CD14-positive monocyte (primary cell): ENCODE results near the gene HM13. TPM values are rescaled to one million over a fixed set of nuclear protein-coding genes. Genes with fewer than 3 reads are reported as not detected.

Experiments
- DNase-seq, 3 donors: peaks; one replicate each; pipeline ENCODE4 v3.0.0-alpha.2; 2011 to 2022
- H2AFZ ChIP-seq: 2 replicates; pipeline ENCODE4 v1.6.0; 2012; ENCODE audit warnings: mild to moderate bottlenecking, low read depth, low read length, inconsistent platforms; ENCODE audit not compliant: insufficient read depth, poor library complexity, severe bottlenecking
- H3K27ac ChIP-seq, 2 donors: 1 replicate in 1 of 2; 2 replicates in 1 of 2; pipeline ENCODE4 v1.5.1; 2012 to 2013; ENCODE audit warnings: low read length in 2 of 2, control low read depth in 1 of 2, inconsistent platforms in 1 of 2, low read depth in 1 of 2, mild to moderate bottlenecking in 1 of 2
- H3K27me3 ChIP-seq, 2 donors: one replicate each; pipeline versions ENCODE4 v1.6.0 to v1.6.1; 2011 to 2013; ENCODE audit warnings: low read length in 2 of 2; ENCODE audit not compliant: control insufficient read depth in 2 of 2, insufficient read depth in 2 of 2
- H3K36me3 ChIP-seq, 2 donors: replicated peaks in 1 of 2; 1 replicate in 1 of 2; 2 replicates in 1 of 2; pipeline versions ENCODE4 v1.5.1 to v1.6.1; 2012 to 2013; ENCODE audit warnings: low read length in 2 of 2, control low read depth in 1 of 2, inconsistent platforms in 1 of 2, mild to moderate bottlenecking in 1 of 2; ENCODE audit not compliant: insufficient read depth in 2 of 2, control insufficient read depth in 1 of 2
- H3K4me1 ChIP-seq, 2 donors: 1 replicate in 1 of 2; 2 replicates in 1 of 2; pipeline versions ENCODE4 v1.5.1 to v1.6.1; 2012 to 2013; ENCODE audit warnings: low read length in 2 of 2, control low read depth in 1 of 2, inconsistent platforms in 1 of 2, mild to moderate bottlenecking in 1 of 2, moderate library complexity in 1 of 2; ENCODE audit not compliant: insufficient read depth in 2 of 2, control insufficient read depth in 1 of 2
- H3K4me2 ChIP-seq: replicated peaks from 2 replicates; pipeline ENCODE3; 2012; ENCODE audit warnings: low read length, moderate library complexity, mild to moderate bottlenecking; ENCODE audit not compliant: poor library complexity, severe bottlenecking; ENCODE audit errors: extremely low read depth
- H3K4me3 ChIP-seq, 3 experiments: fragments of 200-600 bp in 1 of 3; sonication (generic) in 1 of 3; replicated peaks in 1 of 3; 1 replicate in 2 of 3; 2 replicates in 1 of 3; pipeline ENCODE4 v1.5.1; 2011 to 2013; ENCODE audit warnings: low read length in 3 of 3, mild to moderate bottlenecking in 3 of 3, control low read depth in 2 of 3, low read depth in 2 of 3, inconsistent platforms in 1 of 3, moderate library complexity in 1 of 3
- H3K79me2 ChIP-seq: 2 replicates; pipeline ENCODE4 v1.6.0; 2012; ENCODE audit warnings: mild to moderate bottlenecking, control low read depth, inconsistent platforms, low read length, moderate library complexity; ENCODE audit not compliant: insufficient read depth
- H3K9ac ChIP-seq: 2 replicates; pipeline ENCODE4 v1.6.0; 2017; ENCODE audit warnings: low read length, mild to moderate bottlenecking; ENCODE audit not compliant: insufficient read depth, poor library complexity, severe bottlenecking
- H3K9me3 ChIP-seq, 2 donors: replicated peaks in 1 of 2; 1 replicate in 1 of 2; 2 replicates in 1 of 2; pipeline versions ENCODE4 v1.5.1 to v1.6.1; 2012 to 2013; ENCODE audit warnings: low read length in 2 of 2, control low read depth in 1 of 2; ENCODE audit not compliant: control insufficient read depth in 1 of 2, insufficient read depth in 1 of 2
- H4K20me1 ChIP-seq: 2 replicates; pipeline ENCODE4 v1.6.0; 2012; ENCODE audit warnings: mild to moderate bottlenecking, low read length, control low read depth, moderate library complexity; ENCODE audit not compliant: insufficient read depth
- H3K27ac Mint-ChIP-seq, 7 donors: one replicate each; pipeline ENCODE4 v1.8.0; 2020; ENCODE audit warnings: mild to moderate bottlenecking in 7 of 7, mixed read lengths in 7 of 7, moderate library complexity in 6 of 7, inconsistent platforms in 2 of 7
- H3K27me3 Mint-ChIP-seq, 3 donors: one replicate each; pipeline ENCODE4 v1.8.0; 2021 to 2022; ENCODE audit warnings: low read depth in 3 of 3, mild to moderate bottlenecking in 3 of 3, mixed read lengths in 3 of 3, moderate library complexity in 3 of 3, inconsistent platforms in 1 of 3
- H3K36me3 Mint-ChIP-seq, 2 donors: one replicate each; pipeline ENCODE4 v1.8.0; 2020; ENCODE audit warnings: mixed read lengths in 2 of 2, inconsistent platforms in 1 of 2, mild to moderate bottlenecking in 1 of 2
- H3K4me1 Mint-ChIP-seq: one replicate; pipeline ENCODE4 v1.8.0; 2020; ENCODE audit warnings: mild to moderate bottlenecking, mixed read lengths
- H3K4me3 Mint-ChIP-seq, 2 donors: one replicate each; pipeline ENCODE4 v1.8.0; 2020; ENCODE audit warnings: mild to moderate bottlenecking in 2 of 2, mixed read lengths in 2 of 2, moderate library complexity in 1 of 2
- H3K9me3 Mint-ChIP-seq, 7 donors: one replicate each; pipeline ENCODE4 v1.8.0; 2020 to 2022; ENCODE audit warnings: mixed read lengths in 7 of 7, mild to moderate bottlenecking in 6 of 7, moderate library complexity in 6 of 7, inconsistent platforms in 2 of 7
- CTCF ChIP-seq: fragments of 200-600 bp; IDR thresholded peaks from one replicate; pipeline ENCODE4 v1.8.0; 2022; ENCODE audit warnings: antibody characterized with exemption, mild to moderate bottlenecking
- WGBS: methylation state at CpG from one replicate; pipeline ENCODE4 v1.1.5; 2013; ENCODE audit warnings: missing lambda C conversion rate; ENCODE audit not compliant: insufficient coverage; 5-methylcytosine and 5-hydroxymethylcytosine counted together
- intact Hi-C, 2 donors: fragments of 100-400 bp; cut with micrococcal nuclease; formaldehyde crosslinking; loops; one replicate each; pipeline versions ENCODE4 v1.15.0 to v1.15.1; 2023
- polyA plus RNA-seq, 3 donors: library from polyadenylated mRNA; depleted of rRNA in 1 of 3; unstranded in 2 of 3; stranded (reverse) in 1 of 3; fragments of 300-500 nt in 2 of 3; fragments of >200 nt in 1 of 3; fragmentation: Illumina TruSeq in 2 of 3; gene quantifications; 1 replicate in 2 of 3; 2 replicates in 1 of 3; pipeline ENCODE4 v1.2.3, GENCODE V29; 2012 to 2021

The HM13 gene
- polyA plus RNA-seq, 3 donors, result 199 to 329 (median 320) TPM

- 100% methylated on average over 2 of the region's 6 CpGs for WGBS
- H3K36me3 Mint-ChIP-seq, result peaks cover 77 to 93% of the 10 kb centered on the region in 2 donors
Measured at GRCh38 chr20:31565699-31566318, 51.6 kb downstream of the HM13 start.

GRCh38 chr20:31566319-31566657 lies 52.0 kb downstream of the HM13 start:
- Mint-ChIP-seq H3K4me1 (peaks cover 23% of the 10 kb centered on the region), H3K9me3 (peaks cover 0 to 2% (median 0%) of the 10 kb centered on the region in 7 donors), H3K4me3 (no peak overlapping the region), H3K27ac (peak overlapping the region in 2 of 7 donors; percentile 12 to 37), H3K27me3 (no peaks in the 10 kb centered on the region), H3K36me3 (peaks cover 74 to 90% of the 10 kb centered on the region in 2 donors)
- Histone ChIP-seq H4K20me1 (peaks cover 68% of the 10 kb centered on the region), H3K36me3 (peaks cover 85 to 100% of the 10 kb centered on the region in 2 donors), H3K4me2 (no peak overlapping the region), H3K4me3 (no peak overlapping the region), H3K4me1 (peaks cover 4 to 6% of the 10 kb centered on the region in 2 donors), H2AFZ (no peak overlapping the region), H3K9me3 (no peaks in the 10 kb centered on the region), H3K79me2 (peaks cover 4% of the 10 kb centered on the region), H3K9ac (no peak overlapping the region), H3K27ac (no peak overlapping the region), H3K27me3 (no peaks in the 10 kb centered on the region)
- no CpG with 5 or more reads among the region's 1 CpG for WGBS
- TF ChIP-seq CTCF, result no peak
- intact Hi-C loops, result no loop called here
- no peak for DNase-seq

More at GRCh38 chr20:31565699-31566318, 51.6 kb downstream of the HM13 start:
- H3K79me2 ChIP-seq, result peaks cover 4% of the 10 kb centered on the region
- no peaks in the 10 kb centered on the region for H3K27me3 ChIP-seq
- no peaks in the 10 kb centered on the region for H3K9me3 ChIP-seq
- H3K36me3 ChIP-seq, result peaks cover 88 to 99% of the 10 kb centered on the region in 2 donors
- intact Hi-C loops, result no loop called here
- Mint-ChIP-seq H3K27me3 (no peaks in the 10 kb centered on the region), H3K27ac (peak overlapping the region in 1 of 7 donors; percentile 54), H3K9me3 (peaks cover 0 to 2% (median 0%) of the 10 kb centered on the region in 7 donors), H3K4me1 (peaks cover 28% of the 10 kb centered on the region), H3K4me3 (no peak overlapping the region)
- H3K4me3 ChIP-seq, result no peak overlapping the region
- peaks cover 73% of the 10 kb centered on the region for H4K20me1 ChIP-seq
- no peak overlapping the region for H2AFZ ChIP-seq
- peaks cover 9 to 11% of the 10 kb centered on the region in 2 donors for H3K4me1 ChIP-seq
- TF ChIP-seq CTCF, result no peak
- H3K9ac ChIP-seq, result no peak overlapping the region
- H3K27ac ChIP-seq, result no peak overlapping the region
- no peak for DNase-seq
- no peak overlapping the region for H3K4me2 ChIP-seq
